GM12872 (cell line): Measurements from ENCODE around the gene DPH2.

Experiments
- TF ChIP-seq, protein P1 (sequence below): IDR thresholded peaks from 3 replicates; pipeline ENCODE4 v1.5.1; 2011; ENCODE audit warnings: low read depth, mild to moderate bottlenecking, low read length, moderate library complexity; ENCODE audit not compliant: insufficient read depth

The DPH2 gene

DNA sequence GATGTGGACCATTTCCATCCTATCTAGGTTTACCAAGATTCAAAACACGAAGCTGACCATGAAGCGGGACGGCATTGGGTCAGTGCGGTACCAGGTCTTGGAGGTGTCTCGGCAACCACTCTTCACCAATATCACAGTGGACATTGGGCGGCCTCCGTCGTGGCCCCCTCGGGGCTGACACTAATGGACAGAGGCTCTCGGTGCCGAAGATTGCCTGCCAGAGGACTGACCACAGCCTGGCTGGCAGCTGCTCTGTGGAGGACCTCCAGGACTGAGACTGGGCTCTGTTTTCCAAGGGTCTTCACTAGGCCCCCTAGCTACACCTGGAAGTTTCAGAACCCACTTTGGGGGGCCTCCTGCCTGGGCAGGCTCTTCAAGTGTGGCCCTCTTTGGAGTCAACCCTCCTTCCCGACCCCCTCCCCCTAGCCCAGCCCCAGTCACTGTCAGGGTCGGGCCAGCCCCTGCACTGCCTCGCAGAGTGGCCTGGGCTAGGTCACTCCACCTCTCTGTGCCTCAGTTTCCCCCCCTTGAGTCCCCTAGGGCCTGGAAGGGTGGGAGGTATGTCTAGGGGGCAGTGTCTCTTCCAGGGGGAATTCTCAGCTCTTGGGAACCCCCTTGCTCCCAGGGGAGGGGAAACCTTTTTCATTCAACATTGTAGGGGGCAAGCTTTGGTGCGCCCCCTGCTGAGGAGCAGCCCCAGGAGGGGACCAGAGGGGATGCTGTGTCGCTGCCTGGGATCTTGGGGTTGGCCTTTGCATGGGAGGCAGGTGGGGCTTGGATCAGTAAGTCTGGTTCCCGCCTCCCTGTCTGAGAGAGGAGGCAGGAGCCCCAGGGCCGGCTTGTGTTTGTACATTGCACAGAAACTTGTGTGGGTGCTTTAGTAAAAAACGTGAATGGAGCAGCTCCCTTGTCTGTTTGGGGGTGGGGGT lies 20.7 kb downstream of the DPH2 start:
- TF ChIP-seq, protein P1, sequence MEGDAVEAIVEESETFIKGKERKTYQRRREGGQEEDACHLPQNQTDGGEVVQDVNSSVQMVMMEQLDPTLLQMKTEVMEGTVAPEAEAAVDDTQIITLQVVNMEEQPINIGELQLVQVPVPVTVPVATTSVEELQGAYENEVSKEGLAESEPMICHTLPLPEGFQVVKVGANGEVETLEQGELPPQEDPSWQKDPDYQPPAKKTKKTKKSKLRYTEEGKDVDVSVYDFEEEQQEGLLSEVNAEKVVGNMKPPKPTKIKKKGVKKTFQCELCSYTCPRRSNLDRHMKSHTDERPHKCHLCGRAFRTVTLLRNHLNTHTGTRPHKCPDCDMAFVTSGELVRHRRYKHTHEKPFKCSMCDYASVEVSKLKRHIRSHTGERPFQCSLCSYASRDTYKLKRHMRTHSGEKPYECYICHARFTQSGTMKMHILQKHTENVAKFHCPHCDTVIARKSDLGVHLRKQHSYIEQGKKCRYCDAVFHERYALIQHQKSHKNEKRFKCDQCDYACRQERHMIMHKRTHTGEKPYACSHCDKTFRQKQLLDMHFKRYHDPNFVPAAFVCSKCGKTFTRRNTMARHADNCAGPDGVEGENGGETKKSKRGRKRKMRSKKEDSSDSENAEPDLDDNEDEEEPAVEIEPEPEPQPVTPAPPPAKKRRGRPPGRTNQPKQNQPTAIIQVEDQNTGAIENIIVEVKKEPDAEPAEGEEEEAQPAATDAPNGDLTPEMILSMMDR, result peak; percentile 24; the same call in 1 of the 3 replicates

- TF ChIP-seq, protein P1, result no peak
Measured at GRCh38 chr1:43991200-43991475, 21.3 kb downstream of the DPH2 start.

DNA sequence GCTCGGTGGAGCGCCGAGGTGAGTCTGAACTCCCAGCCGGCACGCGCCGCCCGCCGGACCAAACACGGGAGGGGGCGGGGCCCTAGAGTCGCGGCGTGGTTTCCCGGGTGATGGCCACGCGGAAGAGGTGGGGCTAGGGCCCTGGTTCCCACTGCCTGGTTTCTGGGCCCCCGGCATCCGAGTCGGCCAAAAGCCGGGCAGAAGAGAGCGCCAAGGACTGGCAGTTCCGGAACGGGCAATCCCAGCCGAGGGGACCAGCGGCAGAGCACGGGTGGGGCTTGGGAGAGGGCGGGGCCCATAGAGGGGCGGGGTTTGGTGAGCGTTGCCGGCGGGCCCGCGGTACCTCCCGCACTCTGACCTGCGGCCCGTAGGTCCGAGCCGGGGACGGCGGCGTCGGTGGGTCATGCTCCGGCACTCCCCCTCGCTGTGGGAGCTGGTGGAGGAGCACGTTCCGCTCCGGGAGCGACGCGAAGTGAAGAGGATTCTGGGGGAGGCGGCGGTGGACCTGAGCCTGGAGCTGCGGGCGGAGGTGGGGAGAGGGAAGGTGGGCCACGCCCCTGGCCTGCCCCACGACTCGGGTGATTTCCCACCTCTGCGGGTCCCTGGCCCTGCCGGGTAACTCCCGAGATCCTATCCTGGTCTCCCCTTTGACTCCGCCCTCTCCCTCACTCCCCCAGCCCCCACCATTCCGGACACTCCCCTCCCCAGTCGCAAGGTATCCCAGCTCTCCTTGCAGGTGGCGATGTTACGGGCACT lies 21.8 kb downstream of the DPH2 start, which contains the start of gene CCDC24:
Gene CCDC24 (plus strand): TSS at position 124 of the 756 bp plus-strand sequence. CDS start 280 bp downstream, at position 404.
- TF ChIP-seq, protein P1, result no peak

GRCh38 chr1:43992232-43992995 lies 22.6 kb downstream of the DPH2 start:
- TF ChIP-seq, protein P1, result no peak

- TF ChIP-seq, protein P1, result no peak
Measured at GRCh38 chr1:43993206-43993914, 23.6 kb downstream of the DPH2 start.

- TF ChIP-seq, protein P1, result no peak
Measured at GRCh38 chr1:43994071-43994470, 24.3 kb downstream of the DPH2 start.
